Endothelial cell of umbilical vein (primary cell): Measurements from ENCODE around the gene ARMCX2.

Experiments used
- MAX ChIP-seq: IDR thresholded peaks from 2 replicates; pipeline ENCODE4 v1.6.1; 2011; ENCODE audit not compliant: insufficient read depth, insufficient read length
- MYC ChIP-seq: IDR thresholded peaks from one replicate; pipeline ENCODE4 v1.6.1; 2011; ENCODE audit warnings: mild to moderate bottlenecking, low read depth, low read length
- POLR2A ChIP-seq: IDR thresholded peaks from 2 replicates; pipeline ENCODE4 v1.6.1; 2012; ENCODE audit warnings: low read depth, mild to moderate bottlenecking, control low read depth, low read length
- POLR2AphosphoS5 ChIP-seq: IDR thresholded peaks from 2 replicates; pipeline ENCODE4 v1.6.1; 2012; ENCODE audit warnings: low read depth, mild to moderate bottlenecking, control low read depth, low read length, moderate library complexity; ENCODE audit not compliant: insufficient read depth
- TF ChIP-seq, protein P1 (sequence below), 2 donors: IDR thresholded peaks; 1 replicate in 1 of 2; 2 replicates in 1 of 2; pipeline ENCODE4 v1.5.1; 2011; ENCODE audit warnings: low read length in 2 of 2, mild to moderate bottlenecking in 2 of 2, moderate library complexity in 2 of 2, control low read depth in 1 of 2, inconsistent platforms in 1 of 2, low read depth in 1 of 2; ENCODE audit not compliant: insufficient read depth in 1 of 2; ENCODE audit errors: extremely low read depth in 1 of 2

GRCh38 chrX:101659601-101660063 lies at the start of gene ARMCX2:
- TF ChIP-seq MYC, result no peak
- TF ChIP-seq, protein P1, sequence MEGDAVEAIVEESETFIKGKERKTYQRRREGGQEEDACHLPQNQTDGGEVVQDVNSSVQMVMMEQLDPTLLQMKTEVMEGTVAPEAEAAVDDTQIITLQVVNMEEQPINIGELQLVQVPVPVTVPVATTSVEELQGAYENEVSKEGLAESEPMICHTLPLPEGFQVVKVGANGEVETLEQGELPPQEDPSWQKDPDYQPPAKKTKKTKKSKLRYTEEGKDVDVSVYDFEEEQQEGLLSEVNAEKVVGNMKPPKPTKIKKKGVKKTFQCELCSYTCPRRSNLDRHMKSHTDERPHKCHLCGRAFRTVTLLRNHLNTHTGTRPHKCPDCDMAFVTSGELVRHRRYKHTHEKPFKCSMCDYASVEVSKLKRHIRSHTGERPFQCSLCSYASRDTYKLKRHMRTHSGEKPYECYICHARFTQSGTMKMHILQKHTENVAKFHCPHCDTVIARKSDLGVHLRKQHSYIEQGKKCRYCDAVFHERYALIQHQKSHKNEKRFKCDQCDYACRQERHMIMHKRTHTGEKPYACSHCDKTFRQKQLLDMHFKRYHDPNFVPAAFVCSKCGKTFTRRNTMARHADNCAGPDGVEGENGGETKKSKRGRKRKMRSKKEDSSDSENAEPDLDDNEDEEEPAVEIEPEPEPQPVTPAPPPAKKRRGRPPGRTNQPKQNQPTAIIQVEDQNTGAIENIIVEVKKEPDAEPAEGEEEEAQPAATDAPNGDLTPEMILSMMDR (IDR thresholded peaks at IDR 0.05; ENCODE audit: extremely low read depth in 1 of 2, insufficient read depth in 1 of 2, low read depth in 1 of 2, low read length in 2 of 2), result no peak
- peak; percentile 79 for TF ChIP-seq MAX
- TF ChIP-seq POLR2A, result peak; percentile 81
- peak; percentile 54 for TF ChIP-seq POLR2AphosphoS5
